GM19025 (cell line): ENCODE data around the gene KSR1.

Experiments used
- ATAC-seq: cut with Tn5 transposase; IDR thresholded peaks from one replicate; pipeline ENCODE4 v1.9.1; 2021; ENCODE audit warnings: mild to moderate bottlenecking, low read depth, moderate library complexity; ENCODE audit not compliant: unreplicated experiment

Gene KSR1

DNA sequence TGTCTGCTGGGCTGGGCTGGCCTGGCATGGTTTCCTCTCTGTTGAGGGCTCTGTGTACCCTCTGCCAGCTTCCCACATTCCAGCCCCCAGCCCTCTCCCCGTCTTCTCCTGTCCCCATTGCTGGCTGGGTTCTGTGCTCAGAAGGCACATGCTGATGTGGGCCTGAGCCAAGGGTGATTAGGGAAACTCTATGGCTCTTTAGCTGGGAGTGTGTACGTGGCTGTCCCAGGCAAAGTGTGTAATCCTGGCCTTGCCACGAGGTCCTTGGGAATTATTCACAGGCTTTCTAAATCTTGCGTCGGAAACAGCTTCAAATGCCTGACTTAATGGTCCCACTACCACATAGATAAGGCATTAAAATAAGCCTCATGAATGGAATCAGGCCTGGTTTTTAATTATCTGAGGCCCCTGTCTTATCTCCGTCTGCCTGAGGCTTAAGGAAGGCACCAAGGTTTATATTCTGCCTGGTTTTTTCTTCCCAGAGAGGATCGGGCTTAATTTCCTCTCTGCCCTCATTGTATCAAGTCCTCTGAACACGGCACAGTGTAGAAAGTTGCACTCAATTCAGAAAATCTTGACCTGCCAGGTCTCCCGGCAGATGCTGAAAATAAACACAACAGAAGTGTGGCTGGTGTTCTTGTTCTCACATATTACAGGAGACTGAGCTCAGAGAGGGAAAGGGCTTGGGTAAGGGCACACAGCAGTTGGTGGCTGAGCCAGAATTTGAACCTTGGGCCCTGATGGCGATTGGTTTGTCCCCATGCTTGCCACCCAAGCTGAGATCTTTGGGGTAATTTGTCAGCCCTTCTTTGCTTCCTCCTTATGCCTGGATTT is 121.9 kb downstream of the KSR1 start:
- no peak for ATAC-seq

GRCh38 chr17:27578718-27579085 is 122.5 kb downstream of the KSR1 start:
- peak; percentile 65 for ATAC-seq

DNA sequence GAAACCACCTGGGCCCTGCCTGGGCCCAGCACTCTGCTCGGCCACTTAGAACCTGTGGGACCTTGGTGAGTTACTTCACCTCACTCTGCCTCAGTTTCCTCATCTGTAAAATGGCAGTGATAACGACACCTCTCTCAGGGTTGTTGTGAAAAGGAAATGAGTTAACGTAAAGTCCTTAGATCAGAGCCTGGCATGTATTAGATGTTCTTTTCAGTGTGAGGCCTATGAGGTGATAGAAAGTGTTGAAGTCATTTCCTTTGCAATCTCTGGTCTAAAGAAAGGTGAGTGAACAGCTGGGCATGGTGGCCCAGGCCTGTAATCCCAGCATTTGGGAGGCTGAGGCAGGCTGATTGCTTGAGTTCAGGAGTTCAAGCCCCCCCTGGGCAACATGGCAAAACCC is 123.1 kb downstream of the KSR1 start:
- peak; percentile 19 for ATAC-seq

DNA sequence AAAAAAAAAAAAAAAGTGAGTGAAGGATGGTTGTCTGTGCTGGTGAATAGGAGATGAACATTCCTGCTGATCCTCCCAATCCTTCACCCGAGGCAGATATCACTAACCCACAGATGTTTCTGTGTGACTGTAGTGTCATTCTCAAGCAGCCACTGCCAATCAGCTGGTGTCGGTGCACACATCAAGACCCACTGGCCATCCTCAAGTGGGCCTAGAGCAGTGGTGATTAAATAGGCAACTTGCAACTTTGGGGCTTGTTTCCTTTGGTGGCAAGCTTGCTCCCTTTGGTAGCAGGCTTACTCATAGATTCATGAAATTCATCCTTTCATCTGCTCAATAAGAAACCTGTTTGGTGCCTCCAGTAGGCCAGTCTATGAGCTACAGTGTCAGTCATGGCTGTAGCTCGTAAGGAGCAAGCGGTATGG is 123.7 kb downstream of the KSR1 start:
- no peak for ATAC-seq

DNA sequence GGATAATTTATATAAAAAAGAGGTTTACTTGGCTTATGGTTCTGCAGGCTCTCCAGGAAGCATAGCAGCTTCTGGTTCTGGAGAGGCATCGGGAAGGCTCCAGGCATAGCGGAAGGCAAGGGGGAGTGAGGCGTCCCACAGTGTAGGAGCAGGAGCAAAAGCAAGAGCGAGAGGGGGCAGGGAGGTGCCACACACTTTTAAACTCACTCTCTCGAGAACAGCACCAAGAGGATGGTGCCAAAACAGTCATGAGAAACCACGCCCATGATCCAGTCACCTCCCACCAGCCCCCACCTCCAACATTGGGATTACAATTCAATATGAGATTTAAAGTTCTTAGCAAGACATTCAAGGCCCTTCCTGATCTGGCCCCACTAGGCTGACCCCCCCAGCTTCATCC is 124.8 kb downstream of the KSR1 start:
- ATAC-seq, result no peak

DNA sequence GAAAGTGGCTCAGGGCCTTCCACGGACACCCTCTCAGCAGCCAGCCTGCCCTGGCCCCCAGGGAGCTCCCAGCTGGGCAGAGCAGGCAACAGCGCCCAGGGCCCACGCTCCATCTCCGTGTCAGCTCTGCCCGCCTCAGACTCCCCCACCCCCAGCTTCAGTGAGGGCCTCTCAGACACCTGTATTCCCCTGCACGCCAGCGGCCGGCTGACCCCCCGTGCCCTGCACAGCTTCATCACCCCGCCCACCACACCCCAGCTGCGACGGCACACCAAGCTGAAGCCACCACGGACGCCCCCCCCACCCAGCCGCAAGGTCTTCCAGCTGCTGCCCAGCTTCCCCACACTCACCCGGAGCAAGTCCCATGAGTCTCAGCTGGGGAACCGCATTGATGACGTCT is 126.4 kb downstream of the KSR1 start:
- ATAC-seq, result no peak

DNA sequence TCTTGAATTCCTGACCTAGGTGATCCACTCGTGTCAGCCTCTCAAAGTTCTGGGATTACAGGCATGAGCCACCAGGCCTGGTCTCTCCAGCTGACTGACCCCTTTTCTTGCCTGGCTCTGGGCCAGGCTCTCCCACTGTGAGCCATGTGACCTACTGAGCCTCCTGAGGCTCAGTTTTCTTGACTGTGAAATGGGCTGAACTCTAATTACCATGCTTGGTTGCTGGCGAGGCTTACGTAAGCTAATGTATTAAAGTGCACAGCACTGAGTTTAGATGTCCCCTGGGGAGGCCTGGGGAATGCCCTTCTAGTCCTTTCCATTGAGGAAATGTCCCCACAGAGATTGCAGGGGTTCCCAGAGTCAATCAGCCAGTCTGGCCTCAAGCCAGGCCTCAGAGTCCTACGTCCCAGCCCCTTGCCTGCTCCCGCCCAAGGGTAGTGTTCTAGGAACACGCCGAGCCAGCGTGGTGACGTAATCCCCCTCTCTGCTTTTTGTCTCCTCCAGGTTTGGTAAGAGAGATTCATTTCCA is 129.0 kb downstream of the KSR1 start:
- ATAC-seq, result peak; percentile 55

DNA sequence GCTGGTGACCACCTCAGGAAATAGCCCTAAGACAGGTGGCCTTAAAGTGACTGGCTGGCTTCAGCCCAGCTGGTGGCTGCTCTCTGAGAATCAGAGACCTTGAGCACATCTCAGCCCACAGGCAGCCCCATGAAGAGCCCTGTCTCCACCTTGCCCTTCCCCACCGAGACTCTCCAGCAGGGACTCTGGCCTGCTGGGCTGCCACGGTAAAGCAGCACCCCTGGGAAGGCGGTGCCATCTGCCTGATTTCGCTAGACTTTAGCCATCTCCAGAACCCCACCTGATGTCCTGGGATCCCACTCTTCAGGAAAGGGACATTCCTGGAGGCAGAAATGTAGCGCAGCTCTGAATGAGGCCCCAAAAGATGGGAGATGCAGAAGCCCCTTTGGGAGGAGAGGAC is 129.5 kb downstream of the KSR1 start:
- ATAC-seq, result no peak

- ATAC-seq, result no peak
Measured at GRCh38 chr17:27586203-27586721, 130.0 kb downstream of the KSR1 start.

DNA sequence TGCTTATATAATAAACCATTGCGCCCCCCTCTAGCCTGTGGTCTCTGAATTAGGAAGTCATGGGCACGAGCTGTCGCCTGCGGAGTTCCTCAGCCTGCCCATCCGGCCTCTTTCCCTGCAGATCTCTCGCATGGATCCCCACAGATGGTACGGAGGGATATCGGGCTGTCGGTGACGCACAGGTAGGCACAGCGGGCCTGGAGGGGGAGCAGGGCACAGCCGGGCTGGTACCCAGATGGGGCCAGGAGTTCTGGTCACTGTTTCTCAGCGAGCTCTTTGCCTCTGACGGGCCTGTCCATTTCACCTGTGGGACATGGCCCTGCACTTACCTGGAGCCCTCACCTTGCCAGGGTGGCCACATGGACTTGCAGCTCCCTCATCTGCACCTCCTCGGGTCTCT is 132.1 kb downstream of the KSR1 start:
- no peak for ATAC-seq

- ATAC-seq, result no peak
Measured at GRCh38 chr17:27590864-27591263, 134.6 kb downstream of the KSR1 start.

GRCh38 chr17:27591986-27592385 is 135.7 kb downstream of the KSR1 start:
- no peak for ATAC-seq

DNA sequence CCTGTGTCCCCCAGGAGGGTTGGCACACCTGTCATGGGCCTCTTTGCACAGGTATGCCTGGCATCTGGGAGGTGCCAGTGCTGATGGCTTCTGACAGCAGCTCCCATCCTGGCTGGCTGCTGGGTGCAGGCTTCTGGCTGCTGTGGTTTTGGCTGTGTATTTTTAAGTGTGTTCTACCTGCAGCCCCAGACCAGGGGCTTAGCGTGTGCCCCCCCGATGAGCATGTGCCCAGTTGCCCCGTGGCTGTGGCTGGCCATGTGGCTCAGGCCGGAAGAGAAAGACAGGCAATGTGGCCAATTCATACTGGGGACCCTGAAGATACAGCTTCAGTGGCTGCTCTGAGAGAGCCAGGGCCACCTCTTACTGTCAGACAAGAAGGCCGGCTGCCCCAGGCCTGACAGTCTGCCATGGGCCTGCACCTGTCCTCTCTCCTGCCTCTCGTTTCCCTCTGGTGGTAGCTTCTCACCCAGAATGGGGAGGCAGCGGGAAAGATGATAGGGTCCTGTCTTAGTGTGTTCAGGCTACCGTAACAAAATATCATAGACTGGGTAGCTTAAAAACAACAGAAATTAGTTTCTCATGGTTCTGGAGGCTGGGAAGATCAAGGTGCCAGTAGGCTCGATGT is 137.1 kb downstream of the KSR1 start:
- ATAC-seq, result no peak

DNA sequence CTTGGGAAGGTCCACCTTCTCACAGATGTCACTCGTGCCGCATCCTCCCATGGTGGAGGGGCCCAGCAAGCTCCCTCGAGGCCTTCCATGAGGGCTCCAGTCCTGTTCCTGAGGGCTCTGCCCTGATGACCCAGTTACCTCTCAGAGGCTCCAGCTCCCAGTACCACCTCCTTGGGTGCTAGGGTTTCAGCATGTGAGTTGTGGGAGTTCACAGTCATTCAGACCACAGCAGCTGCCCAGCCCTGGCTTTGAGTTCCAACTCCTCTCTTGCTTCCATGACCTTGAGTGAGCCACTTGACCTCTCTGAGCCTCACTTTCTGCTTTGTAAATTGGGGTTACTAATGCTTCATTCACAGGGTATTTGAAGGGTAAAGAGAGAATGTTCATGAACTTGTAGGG is 137.6 kb downstream of the KSR1 start:
- ATAC-seq, result no peak

DNA sequence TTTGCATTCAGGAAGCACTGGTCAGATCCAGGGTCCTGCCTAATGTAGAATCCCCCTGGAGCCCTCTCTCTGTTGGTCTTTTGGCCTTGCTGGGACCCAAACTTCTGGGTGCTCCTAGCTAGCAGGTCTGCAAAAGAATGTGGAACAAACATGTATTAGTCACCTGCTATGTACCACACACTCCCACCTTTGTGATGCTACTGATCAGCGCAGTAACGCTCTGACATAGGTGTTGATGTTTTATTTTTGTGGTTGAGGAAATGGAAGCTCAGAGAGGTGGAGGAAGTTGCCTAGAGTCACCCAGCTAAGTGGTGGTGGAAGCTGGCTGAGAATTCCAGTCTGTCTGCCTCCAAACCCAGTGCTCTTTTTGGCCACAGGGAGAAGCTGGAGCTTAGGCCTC is 139.0 kb downstream of the KSR1 start:
- no peak for ATAC-seq

- no peak for ATAC-seq
Measured at GRCh38 chr17:27596096-27596495, 139.8 kb downstream of the KSR1 start.

GRCh38 chr17:27596566-27597187 is 140.4 kb downstream of the KSR1 start:
- ATAC-seq, result no peak

- ATAC-seq, result no peak
Measured at GRCh38 chr17:27597188-27597580, 140.9 kb downstream of the KSR1 start.

DNA sequence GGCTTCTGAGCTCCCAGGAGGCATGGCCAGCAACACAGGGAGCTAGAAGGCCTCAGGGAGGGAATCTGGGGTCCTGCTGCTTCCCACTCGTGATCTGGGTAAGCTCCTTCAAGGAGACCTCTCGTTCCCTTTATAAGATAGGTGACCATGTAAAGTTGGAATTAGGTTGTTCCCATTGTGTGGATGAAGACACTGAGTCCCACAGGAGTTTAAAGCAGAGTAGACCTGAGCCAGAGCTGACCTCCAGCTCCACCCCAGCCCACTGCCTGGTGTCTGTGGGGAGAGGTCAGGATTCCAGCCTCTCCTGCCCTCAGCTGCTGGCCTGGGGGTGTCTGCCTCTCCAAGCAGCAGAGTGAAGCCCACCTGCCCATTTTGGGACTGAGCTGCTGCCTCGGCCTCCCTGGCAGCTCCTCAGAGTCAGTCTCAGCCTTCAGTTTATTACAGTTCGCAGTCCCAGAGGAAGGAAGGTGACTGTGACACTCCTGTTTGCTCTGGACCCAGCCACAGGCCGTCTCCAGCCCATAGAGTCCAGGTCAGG is 141.6 kb downstream of the KSR1 start:
- ATAC-seq, result no peak

DNA sequence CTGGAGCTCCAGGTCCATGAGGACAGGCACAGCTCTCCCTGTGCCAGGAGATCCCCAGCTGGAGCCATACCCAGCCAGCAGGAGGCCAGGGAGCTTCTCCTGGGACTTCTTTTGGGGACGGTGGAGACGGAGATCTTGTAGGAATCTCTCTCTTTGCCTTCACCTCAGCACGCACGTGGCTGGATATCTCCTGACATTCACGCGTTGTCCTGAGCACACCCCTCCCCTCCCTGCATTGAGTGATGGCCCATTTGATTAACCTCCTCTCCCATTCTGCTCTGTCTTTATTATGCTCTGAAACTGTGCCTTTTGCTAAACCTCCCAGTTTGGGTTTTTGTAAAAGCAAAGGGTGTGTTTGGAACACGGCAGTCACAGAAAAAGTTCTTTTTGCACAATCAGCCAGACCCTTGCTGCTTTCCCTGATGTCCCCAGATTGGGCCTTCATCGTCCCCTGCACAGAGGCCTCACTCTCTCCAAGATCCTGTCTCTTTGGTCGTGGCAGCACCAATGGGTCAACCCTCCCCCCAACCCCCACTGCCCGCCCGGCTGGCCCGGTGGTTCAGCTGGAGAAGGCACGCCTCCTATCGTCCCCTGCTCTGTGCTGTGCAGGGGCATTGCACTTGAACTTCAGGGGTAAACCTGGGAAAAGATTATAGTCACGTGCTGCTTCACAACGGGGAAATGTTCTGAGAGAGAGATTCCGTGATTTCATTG is 142.2 kb downstream of the KSR1 start:
- no peak for ATAC-seq
